Endothelial cell of umbilical vein (primary cell): ENCODE results near the gene PCYOX1L. TPM values are rescaled to one million over a fixed set of nuclear protein-coding genes. Genes with fewer than 3 reads are reported as not detected.

ENCODE experiments used
- BruUV-seq: library from RNA; stranded (reverse); fragments of 400-500 nt; replicated peaks from 2 replicates; lab custom pipeline; 2021; lab: Mats Ljungman, UMichigan
- CTCF ChIA-PET: fragments of 300-600, 350-600 bp; sonication (Branson Sonifier 250); formaldehyde crosslinking; loops from one replicate; lab custom pipeline; 2021; ENCODE audit warnings: antibody characterized with exemption, inconsistent platforms; lab: Charles Lee
- POLR2A ChIA-PET: fragments of 300-600, 350-600 bp; sonication (Branson Sonifier 250); formaldehyde crosslinking; loops from one replicate; lab custom pipeline; 2021; ENCODE audit warnings: antibody characterized with exemption, inconsistent platforms; lab: Charles Lee
- DNase-seq: peaks from one replicate; pipeline ENCODE4 v3.0.0-alpha.2; 2011; ENCODE audit warnings: low read depth, low spot score
- FAIRE-seq: peaks from 2 replicates; lab custom pipeline; 2011; peaks lifted over from hg19 to GRCh38; lab: Jason Lieb, UNC
- H2AFZ ChIP-seq: 2 replicates; pipeline ENCODE4 v1.6.0; 2012; ENCODE audit warnings: low read depth, low read length, control low read depth, inconsistent platforms
- H3K27ac ChIP-seq: 2 replicates; pipeline ENCODE4 v1.5.1; 2011; ENCODE audit warnings: low read depth, mild to moderate bottlenecking, control low read depth, low read length, moderate library complexity; ENCODE audit not compliant: insufficient read depth
- H3K27me3 ChIP-seq, 2 experiments: 2 replicates each; pipeline versions ENCODE4 v1.6.0 to v1.6.1; 2011; ENCODE audit warnings: low read length in 2 of 2, mixed read lengths in 1 of 2; ENCODE audit not compliant: control insufficient read depth in 2 of 2, insufficient read depth in 2 of 2
- H3K36me3 ChIP-seq, 2 experiments: 2 replicates in 1 of 2; 3 replicates in 1 of 2; pipeline ENCODE4 v1.5.1; 2011; ENCODE audit warnings: low read length in 2 of 2, mild to moderate bottlenecking in 1 of 2, moderate library complexity in 1 of 2; ENCODE audit not compliant: control insufficient read depth in 2 of 2, insufficient read depth in 2 of 2; ENCODE audit errors: extremely low read depth in 1 of 2
- H3K4me1 ChIP-seq: 3 replicates; pipeline ENCODE4 v1.5.1; 2011; ENCODE audit warnings: mild to moderate bottlenecking, low read length; ENCODE audit not compliant: control insufficient read depth, insufficient read depth; ENCODE audit errors: extremely low read depth
- H3K4me2 ChIP-seq: 2 replicates; pipeline ENCODE4 v1.6.1; 2011; ENCODE audit warnings: low read length, control low read depth, mixed read lengths; ENCODE audit not compliant: insufficient read depth
- H3K4me3 ChIP-seq, 3 experiments: fragments of 200-600 bp in 1 of 3; sonication (generic), shearing (Covaris generic) in 1 of 3; replicated peaks in 1 of 3; 2 replicates each; pipeline ENCODE4 v1.5.1; 2011 to 2016; ENCODE audit warnings: control low read depth in 3 of 3, low read length in 3 of 3, mild to moderate bottlenecking in 2 of 3, inconsistent platforms in 1 of 3, low read depth in 1 of 3, moderate library complexity in 1 of 3; ENCODE audit not compliant: insufficient read depth in 1 of 3
- H3K79me2 ChIP-seq: 2 replicates; pipeline ENCODE4 v1.6.0; 2012; ENCODE audit warnings: low read length, inconsistent platforms; ENCODE audit not compliant: control insufficient read depth, insufficient read depth
- H3K9ac ChIP-seq: replicated peaks from 2 replicates; pipeline ENCODE3; 2011; ENCODE audit warnings: low read length, control low read depth; ENCODE audit not compliant: insufficient read depth; ENCODE audit errors: extremely low read depth
- H3K9me1 ChIP-seq: replicated peaks from 3 replicates; pipeline ENCODE4 v1.6.0; 2011; ENCODE audit warnings: mild to moderate bottlenecking, low read length; ENCODE audit not compliant: control insufficient read depth, insufficient read depth; ENCODE audit errors: extremely low read depth
- H3K9me3 ChIP-seq: replicated peaks from 2 replicates; pipeline ENCODE4 v1.5.1; 2012; ENCODE audit warnings: low read length, inconsistent platforms; ENCODE audit not compliant: control insufficient read depth, insufficient read depth
- H4K20me1 ChIP-seq: replicated peaks from 2 replicates; pipeline ENCODE3; 2011; ENCODE audit warnings: mild to moderate bottlenecking, low read length; ENCODE audit not compliant: control insufficient read depth, insufficient read depth; ENCODE audit errors: extremely low read depth
- EZH2 ChIP-seq: IDR thresholded peaks from 2 replicates; pipeline ENCODE4 v1.6.1; 2012; ENCODE audit warnings: borderline replicate concordance, low read depth, mild to moderate bottlenecking, moderate library complexity, low read length, inconsistent platforms; ENCODE audit not compliant: severe bottlenecking
- FOS ChIP-seq: IDR thresholded peaks from 2 replicates; pipeline ENCODE4 v1.6.1; 2011; ENCODE audit warnings: mild to moderate bottlenecking, low read length, moderate library complexity, borderline replicate concordance; ENCODE audit not compliant: insufficient read depth
- GATA2 ChIP-seq: IDR thresholded peaks from 2 replicates; pipeline ENCODE4 v1.7.0; 2011; ENCODE audit warnings: low read depth, mild to moderate bottlenecking, moderate library complexity, mixed read lengths, low read length; ENCODE audit not compliant: insufficient read length, insufficient read depth
- JUN ChIP-seq: IDR thresholded peaks from 2 replicates; pipeline ENCODE4 v1.6.1; 2011; ENCODE audit warnings: borderline replicate concordance, low read depth; ENCODE audit not compliant: insufficient read length, insufficient read depth
- MYC ChIP-seq: IDR thresholded peaks from one replicate; pipeline ENCODE4 v1.6.1; 2011; ENCODE audit warnings: mild to moderate bottlenecking, low read depth, low read length
- POLR2A ChIP-seq: IDR thresholded peaks from 2 replicates; pipeline ENCODE4 v1.6.1; 2012; ENCODE audit warnings: low read depth, mild to moderate bottlenecking, control low read depth, low read length
- POLR2AphosphoS5 ChIP-seq: IDR thresholded peaks from 2 replicates; pipeline ENCODE4 v1.6.1; 2012; ENCODE audit warnings: low read depth, mild to moderate bottlenecking, control low read depth, low read length, moderate library complexity; ENCODE audit not compliant: insufficient read depth
- dilution Hi-C: fragments of 300-500 bp; cut with MboI; formaldehyde crosslinking; loops from one replicate; pipeline ENCODE4 v1.15.0; 2019; ENCODE audit warnings: low sequenced_read_pairs; ENCODE audit not compliant: extremely low pct_ligation_motif_present
- intact Hi-C: fragments of 100-400 bp; cut with micrococcal nuclease; formaldehyde crosslinking; loops from one replicate; pipeline ENCODE4 v1.10.0; 2022
- polyA plus RNA-seq, 4 experiments: library from polyadenylated mRNA; depleted of rRNA in 3 of 4; stranded (reverse) in 3 of 4; unstranded in 1 of 4; fragments of >200 nt; gene quantifications; 2 replicates each; pipeline versions ENCODE4 v1.2.1 to v1.2.3, GENCODE V29; 2011 to 2012; ENCODE audit warnings: missing spikeins in 1 of 4
- total RNA-seq: library from RNA; stranded (reverse); gene quantifications from 2 replicates; pipeline ENCODE4 v1.2.3, GENCODE V29; 2021
- TF ChIP-seq, protein P1 (sequence below), 2 donors: IDR thresholded peaks; 1 replicate in 1 of 2; 2 replicates in 1 of 2; pipeline ENCODE4 v1.5.1; 2011; ENCODE audit warnings: low read length in 2 of 2, mild to moderate bottlenecking in 2 of 2, moderate library complexity in 2 of 2, control low read depth in 1 of 2, inconsistent platforms in 1 of 2, low read depth in 1 of 2; ENCODE audit not compliant: insufficient read depth in 1 of 2; ENCODE audit errors: extremely low read depth in 1 of 2
- TF ChIP-seq, protein P2 (sequence below): IDR thresholded peaks from 2 replicates; pipeline ENCODE4 v1.6.1; 2011; ENCODE audit not compliant: insufficient read depth, insufficient read length

Gene PCYOX1L
- total and polyA plus RNA-seq, 2 donors (not counting 3 experiments of a cell fraction or from before 2014, with no cell fraction given): 23.3 to 28.1 TPM

DNA sequence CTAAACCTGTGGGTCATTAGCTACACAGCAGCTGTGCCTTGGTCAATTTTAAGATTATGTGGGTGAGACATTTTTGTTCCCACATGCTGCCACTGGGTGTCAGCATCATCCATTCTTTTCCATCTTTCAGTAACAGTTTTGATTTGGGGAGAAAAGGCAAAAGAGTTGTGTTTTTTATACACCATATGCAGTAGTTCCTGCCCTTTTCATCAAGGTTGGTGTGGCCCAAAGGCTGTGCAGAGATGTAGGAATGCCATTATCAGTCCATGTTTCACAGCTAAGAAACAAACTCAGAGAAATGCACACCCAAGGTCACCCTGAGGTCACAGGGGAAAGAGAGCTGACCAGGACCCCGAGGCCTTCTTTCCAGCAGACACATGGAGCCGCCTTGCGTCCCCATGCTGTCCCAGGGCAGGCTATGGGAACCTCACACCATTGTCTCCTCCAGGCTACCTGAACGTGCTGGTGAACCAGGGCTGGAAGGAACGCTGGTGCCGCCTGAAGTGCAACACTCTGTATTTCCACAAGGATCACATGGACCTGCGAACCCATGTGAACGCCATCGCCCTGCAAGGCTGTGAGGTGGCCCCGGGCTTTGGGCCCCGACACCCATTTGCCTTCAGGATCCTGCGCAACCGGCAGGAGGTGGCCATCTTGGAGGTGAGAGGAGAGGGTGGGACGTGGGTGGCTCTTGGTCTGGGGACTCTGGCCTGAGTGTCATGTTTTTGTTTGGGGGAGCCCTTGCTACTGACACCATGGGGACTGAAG lies 40.4 kb upstream of the PCYOX1L start:
- H3K79me2 ChIP-seq: no peaks in the 10 kb centered on the region
- H3K27ac ChIP-seq: no peak overlapping the region
- H3K36me3 ChIP-seq: peaks cover 0 to 5% of the 10 kb centered on the region in 2 experiments
- H3K9ac ChIP-seq: no peak overlapping the region
- CTCF ChIA-PET: interaction anchor here (0.6 to 5.6 kb wide), 29 partner anchors 8 to 248 kb away, joined by 3 to 131 read pairs (median 6); partner anchors contain the start of genes GRPEL2 and PCYOX1L
- H3K4me3 ChIP-seq: no peak overlapping the region
- no peaks in the 10 kb centered on the region for H4K20me1 ChIP-seq
- BruUV-seq: no TSS peak
- no peak overlapping the region for H3K4me2 ChIP-seq
- dilution Hi-C loops: no loop called here
- H3K9me1 ChIP-seq: no peaks in the 10 kb centered on the region
- intact Hi-C loops: loop anchor here (1.0 to 2.0 kb wide), 5 partner anchors 50 to 247 kb away; no protein-coding TSS in a partner anchor
- H3K27me3 ChIP-seq: no peaks in the 10 kb centered on the region
- H2AFZ ChIP-seq: no peak overlapping the region
- no peak for TF ChIP-seq EZH2
- TF ChIP-seq, protein P1, sequence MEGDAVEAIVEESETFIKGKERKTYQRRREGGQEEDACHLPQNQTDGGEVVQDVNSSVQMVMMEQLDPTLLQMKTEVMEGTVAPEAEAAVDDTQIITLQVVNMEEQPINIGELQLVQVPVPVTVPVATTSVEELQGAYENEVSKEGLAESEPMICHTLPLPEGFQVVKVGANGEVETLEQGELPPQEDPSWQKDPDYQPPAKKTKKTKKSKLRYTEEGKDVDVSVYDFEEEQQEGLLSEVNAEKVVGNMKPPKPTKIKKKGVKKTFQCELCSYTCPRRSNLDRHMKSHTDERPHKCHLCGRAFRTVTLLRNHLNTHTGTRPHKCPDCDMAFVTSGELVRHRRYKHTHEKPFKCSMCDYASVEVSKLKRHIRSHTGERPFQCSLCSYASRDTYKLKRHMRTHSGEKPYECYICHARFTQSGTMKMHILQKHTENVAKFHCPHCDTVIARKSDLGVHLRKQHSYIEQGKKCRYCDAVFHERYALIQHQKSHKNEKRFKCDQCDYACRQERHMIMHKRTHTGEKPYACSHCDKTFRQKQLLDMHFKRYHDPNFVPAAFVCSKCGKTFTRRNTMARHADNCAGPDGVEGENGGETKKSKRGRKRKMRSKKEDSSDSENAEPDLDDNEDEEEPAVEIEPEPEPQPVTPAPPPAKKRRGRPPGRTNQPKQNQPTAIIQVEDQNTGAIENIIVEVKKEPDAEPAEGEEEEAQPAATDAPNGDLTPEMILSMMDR (IDR thresholded peaks at IDR 0.05; ENCODE audit: extremely low read depth in 1 of 2, insufficient read depth in 1 of 2, low read depth in 1 of 2, low read length in 2 of 2): peak; percentile 51 to 64
- no peaks in the 10 kb centered on the region for H3K9me3 ChIP-seq
- DNase-seq: peak; percentile 62
- POLR2A ChIA-PET: interaction anchor here (0.5 kb wide), 1 partner anchor 919 kb away, joined by 3 read pairs; no protein-coding TSS in a partner anchor
- peaks cover 22% of the 10 kb centered on the region for H3K4me1 ChIP-seq
- FAIRE-seq: peak; percentile 88

DNA sequence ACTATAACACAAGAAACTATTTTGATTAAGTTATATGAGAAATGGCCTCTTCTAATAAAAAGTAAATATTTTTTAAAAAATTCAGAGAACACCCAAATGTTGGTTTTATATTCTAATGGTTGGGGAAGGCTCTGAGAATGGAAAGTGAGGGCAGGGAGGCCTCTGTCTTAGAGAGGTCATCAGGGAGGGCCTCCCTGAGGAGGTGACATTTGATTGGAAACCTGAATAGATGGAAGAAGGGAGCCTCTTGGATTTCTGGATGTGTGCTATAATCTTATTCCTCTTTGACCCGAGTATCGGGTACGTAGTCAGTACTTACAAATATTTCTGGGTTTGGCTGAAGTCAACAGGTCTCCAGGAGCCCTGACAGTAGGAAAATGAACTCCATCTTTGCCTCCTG lies 38.7 kb upstream of the PCYOX1L start:
- H3K27ac ChIP-seq: no peak overlapping the region
- H3K79me2 ChIP-seq: no peaks in the 10 kb centered on the region
- H3K4me3 ChIP-seq: no peak overlapping the region
- dilution Hi-C loops (no loop called here), intact Hi-C loops (no loop called here)
- ChIA-PET CTCF (interaction anchor here (1.6 to 5.6 kb wide), 5 partner anchors 26 to 115 kb away, joined by 5 to 131 read pairs (median 13); partner anchors contain the start of gene GRPEL2), POLR2A (no interaction called here)
- H3K27me3 ChIP-seq: no peaks in the 10 kb centered on the region
- H3K4me1 ChIP-seq: peaks cover 38% of the 10 kb centered on the region
- no peaks in the 10 kb centered on the region for H3K9me1 ChIP-seq
- TF ChIP-seq, protein P1 (IDR thresholded peaks at IDR 0.05; ENCODE audit: extremely low read depth in 1 of 2, insufficient read depth in 1 of 2, low read depth in 1 of 2, low read length in 2 of 2): no peak
- TF ChIP-seq POLR2A (no peak), JUN (no peak), FOS (no peak), EZH2 (no peak), MYC (no peak), GATA2 (no peak), POLR2AphosphoS5 (no peak)
- TF ChIP-seq, protein P2, sequence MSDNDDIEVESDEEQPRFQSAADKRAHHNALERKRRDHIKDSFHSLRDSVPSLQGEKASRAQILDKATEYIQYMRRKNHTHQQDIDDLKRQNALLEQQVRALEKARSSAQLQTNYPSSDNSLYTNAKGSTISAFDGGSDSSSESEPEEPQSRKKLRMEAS: no peak
- BruUV-seq: no TSS peak
- peaks cover 0 to 5% of the 10 kb centered on the region in 2 experiments for H3K36me3 ChIP-seq
- no peaks in the 10 kb centered on the region for H4K20me1 ChIP-seq
- H3K4me2 ChIP-seq: no peak overlapping the region
- H3K9ac ChIP-seq: no peak overlapping the region
- FAIRE-seq: no peak
- H2AFZ ChIP-seq: no peak overlapping the region
- no peak for DNase-seq
- H3K9me3 ChIP-seq: no peaks in the 10 kb centered on the region
